D341Med (cell line): ENCODE measurements around the gene AGBL4.
A peak's percentile ranks its signal among the peaks of the same experiment; 100 is the strongest.

Source experiments
- DNase-seq: peaks from one replicate; pipeline ENCODE4 v3.0.0; 2012; ENCODE audit warnings: low spot score

The AGBL4 gene

DNA sequence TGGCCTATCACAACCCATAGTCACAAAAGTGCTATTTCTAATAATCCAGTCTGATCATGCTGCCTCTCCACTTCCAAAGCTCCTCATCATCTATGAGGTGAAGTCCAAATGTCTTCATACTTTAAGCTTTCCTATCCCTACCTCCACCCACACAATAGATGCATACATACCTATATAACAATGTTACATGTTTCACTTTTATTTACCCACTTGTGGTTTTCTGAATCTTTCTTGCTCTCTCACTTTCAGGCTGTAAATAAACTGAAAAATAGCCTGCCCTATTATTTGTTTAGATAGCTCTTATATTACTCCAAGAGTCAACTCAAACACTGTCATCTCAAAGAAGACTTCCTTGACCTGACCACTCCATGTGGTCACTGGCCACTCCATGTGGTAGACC, 840.3 kb downstream of the AGBL4 start:
- DNase-seq, result no peak

DNA sequence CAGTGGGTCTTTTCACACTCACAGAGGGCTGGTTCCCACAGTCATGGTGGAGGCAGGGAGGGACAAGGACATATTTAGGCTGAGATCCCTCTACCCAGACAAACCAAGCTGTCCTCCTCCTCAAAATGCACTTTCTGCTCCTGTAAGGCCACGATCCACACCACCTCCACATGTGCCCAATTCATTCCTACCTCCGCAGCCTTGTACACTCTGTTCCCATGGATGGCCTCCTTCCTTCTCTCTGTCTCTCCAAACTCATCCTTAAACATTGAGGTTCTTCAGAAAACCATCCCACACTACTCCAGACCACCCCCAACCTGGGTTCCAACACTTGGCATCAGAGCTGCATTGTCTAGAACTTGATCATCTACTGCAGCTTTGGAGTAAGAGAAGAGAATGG, 842.7 kb downstream of the AGBL4 start:
- no peak for DNase-seq

DNA sequence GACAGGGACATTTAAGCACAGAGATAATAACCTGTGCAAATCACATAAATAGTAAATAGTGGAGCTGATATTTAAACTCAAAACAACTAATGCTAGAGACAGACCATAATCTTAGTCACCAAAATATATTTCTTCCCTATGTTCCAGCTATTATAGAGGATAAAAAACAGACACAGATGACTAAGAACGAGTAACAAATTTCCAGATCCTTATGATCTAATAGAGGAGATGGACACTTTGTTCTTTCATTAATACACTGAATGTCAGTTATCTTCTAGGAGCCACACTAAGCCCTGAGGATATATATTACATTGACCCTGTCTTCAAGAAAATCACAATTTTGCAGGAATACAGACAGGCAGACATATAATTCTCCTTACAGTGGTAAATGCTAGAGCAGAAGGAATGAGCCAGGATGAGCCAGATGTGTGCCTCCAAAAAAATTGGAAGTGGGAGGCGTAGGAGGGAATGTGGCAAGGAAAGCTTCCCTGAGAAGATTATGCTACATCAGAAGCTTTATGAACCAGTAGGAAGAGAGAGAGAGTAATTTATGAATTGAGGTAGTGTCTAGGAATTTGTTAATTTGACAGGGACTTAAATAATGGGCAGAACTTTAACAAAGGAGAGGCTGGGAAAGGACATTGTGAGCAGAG, 851.7 kb downstream of the AGBL4 start:
- DNase-seq, result no peak

DNA sequence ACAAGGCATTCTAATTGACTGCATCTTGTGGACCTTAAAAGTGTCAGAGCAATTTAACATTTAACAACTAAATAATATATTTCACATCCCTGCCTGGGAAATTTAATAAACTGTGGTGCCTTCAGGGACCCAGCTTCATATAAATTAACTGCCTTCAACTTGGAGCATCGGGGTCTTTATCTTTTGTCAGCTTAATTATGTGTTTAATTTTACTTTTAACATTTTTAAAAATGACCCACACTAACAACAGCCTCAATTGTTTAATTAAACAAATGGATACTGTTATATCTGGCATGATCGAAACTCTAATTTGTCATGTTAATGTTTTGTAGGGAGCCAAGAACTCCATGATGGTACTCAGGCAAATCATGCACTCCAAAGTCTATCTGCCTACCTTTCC, 857.7 kb downstream of the AGBL4 start:
- no peak for DNase-seq

DNA sequence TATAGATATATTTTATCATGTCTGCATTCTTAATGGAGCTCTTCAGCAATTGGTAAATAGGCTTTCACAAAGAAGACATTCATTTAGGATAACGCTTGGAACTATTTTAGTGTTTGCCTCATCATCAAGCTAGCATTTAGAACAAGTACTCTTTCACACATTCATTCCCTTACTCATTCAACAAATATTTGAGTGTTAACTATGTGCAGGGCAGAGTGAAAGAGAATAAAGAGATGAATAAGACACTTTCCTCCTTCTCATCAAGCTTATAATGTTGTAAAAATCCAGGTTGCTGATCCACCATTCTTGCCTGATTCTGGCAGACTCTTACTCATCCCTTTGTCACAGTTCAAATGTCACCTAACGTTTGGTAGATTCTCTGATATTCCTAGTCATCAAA, 860.7 kb downstream of the AGBL4 start:
- no peak for DNase-seq

DNA sequence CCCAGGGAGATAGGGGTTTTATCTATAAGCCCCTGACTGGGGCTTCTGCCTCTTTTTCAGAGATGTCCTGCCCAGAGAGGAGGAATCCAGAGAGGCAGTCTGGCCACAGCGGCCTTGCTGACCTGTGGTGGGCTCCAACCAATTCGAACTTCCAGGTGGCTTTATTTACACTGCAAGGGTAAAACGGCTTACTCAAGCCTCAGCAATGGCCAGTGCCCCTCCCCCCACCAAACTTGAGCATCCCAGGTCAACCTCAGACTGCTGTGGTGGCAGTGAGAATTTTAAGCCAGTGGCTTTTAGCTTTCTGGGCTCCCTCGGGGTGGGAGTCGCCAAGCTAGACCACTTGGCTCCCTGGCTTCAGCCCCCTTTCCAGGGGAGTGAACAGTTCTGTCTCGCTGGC, 863.1 kb downstream of the AGBL4 start:
- DNase-seq, result no peak

DNA sequence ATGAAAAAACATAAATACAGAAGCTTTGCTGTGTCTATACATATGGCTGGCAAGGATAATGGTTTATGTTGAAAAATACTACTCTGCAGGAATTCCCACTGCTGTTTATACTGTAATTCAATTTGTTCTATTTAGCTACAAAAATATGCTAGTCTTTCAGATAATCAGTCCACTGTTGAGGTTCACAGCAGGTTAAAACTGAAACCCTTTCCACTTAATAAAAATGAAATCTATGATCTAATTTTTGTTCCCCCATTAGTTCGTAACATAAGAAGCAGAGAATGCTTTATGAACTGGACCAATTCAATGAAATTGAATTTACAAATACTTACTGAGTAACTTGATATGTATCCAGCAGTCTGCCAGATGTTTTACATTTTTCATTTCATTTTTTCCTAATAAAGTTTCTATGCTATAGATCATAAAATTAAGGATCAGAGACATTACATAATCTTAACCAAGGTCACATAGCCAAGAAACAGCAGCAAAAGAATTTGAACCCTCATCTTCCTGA, 887.0 kb downstream of the AGBL4 start:
- DNase-seq, result no peak

DNA sequence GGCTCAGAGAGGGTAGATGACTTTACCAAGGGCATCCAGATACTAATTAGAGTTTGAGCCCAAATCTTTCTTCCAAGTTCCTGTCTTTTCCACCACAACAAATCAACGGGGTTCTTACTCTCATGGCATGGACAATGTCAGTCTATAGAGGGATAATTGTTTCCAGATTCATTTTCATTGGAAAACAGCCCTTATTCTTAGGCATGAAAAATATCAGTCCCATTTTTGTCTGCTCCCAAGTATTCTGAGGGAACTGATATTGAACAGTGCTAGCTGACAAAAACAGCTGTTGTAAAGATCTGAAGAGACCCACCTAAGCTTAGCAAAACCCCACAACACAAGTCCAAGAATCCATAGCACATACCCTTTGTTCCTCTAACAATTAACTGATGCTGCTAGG, 898.0 kb downstream of the AGBL4 start:
- DNase-seq, result no peak

DNA sequence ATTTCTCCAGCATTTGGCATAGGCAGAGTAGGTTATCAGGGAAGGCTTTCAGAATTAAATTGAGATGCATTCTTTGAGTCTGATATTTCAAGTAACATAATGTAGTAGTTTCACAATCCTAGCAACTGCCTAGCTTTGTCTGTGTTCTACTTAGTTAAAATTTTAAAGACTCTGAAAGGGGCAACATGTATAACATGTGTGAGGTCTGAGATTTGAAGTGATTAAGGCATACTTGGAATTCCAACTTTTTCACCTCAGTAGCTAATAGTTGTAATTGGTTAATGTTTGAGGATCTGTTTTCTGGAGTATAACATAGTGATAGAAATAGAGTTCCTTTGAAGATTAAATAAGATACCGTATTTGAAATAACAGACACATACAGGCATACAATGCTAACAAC, 911.8 kb downstream of the AGBL4 start:
- no peak for DNase-seq

DNA sequence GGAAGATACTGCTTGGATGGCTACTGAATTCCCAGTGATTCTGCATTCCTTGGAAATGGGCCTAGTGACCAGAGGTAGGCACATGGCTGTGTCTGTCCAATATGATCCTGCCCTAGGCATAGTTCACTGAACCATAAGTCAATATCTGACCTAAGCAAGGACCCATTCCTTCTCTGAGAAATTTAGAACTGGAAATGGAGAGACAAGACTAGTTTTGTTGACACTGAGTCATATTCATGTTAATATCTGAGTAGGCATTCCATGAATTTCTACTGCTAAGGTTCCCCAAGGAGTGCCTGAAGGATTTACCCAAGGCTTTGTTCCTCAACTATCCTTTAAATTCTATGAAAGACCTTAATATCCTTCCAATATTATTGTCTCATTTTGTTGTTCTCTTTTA, 917.3 kb downstream of the AGBL4 start:
- DNase-seq, result no peak

DNA sequence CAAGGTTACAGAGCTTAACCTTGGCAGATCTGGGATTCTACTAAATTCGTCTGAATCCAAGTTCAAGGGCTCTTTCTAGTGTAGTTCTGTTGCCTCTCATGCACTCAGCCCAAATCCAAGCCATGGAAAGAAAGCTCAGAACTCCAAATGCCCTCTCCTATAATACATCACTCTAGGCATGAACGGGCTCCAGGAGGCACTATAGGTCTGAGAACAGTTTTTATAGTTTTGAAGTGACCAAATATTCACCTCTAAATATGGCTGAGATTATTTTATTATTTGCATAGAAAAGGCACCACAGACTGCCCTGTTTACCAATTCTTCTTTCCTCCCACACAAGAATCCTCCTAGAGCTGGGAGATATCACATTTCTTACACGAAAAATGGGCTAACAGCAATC, 919.2 kb downstream of the AGBL4 start:
- DNase-seq, result no peak

DNA sequence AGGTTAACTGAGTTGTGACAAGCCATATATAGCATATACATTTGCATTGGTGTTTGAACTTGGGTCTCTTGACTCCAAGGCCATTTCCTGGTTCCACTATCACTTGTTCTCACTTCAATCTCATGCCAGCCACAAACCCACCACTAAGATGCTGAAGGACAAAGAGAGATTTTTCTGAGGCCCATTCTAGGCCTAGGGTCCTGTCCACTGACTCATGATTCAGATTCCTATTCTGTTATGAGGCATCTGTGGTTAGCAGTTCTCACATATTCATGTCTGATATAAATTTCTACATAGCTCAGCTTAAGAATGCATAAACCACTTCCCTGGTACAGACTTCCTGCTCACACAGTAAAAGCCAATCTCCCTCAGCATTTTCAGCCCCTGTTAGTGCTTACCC, 921.0 kb downstream of the AGBL4 start:
- DNase-seq, result no peak

DNA sequence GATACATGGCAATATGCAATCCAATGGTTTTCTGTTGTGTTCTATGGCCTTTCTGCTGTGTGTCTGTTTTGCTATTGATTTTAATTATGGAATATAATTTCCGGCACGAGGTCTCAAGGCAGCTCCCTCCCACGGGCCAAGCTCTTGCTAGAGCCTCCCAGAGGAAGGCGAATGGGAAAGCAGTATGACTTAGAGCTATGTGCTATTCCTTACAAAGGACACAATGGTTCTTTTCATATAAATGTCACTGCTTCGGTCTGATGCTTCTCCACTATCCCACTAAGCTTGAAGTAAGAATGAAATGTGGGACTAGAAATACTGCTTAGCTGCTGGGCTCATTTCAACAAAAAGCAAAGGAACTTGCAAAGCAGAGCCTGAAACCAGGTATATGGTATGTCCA, 924.9 kb downstream of the AGBL4 start:
- no peak for DNase-seq

DNA sequence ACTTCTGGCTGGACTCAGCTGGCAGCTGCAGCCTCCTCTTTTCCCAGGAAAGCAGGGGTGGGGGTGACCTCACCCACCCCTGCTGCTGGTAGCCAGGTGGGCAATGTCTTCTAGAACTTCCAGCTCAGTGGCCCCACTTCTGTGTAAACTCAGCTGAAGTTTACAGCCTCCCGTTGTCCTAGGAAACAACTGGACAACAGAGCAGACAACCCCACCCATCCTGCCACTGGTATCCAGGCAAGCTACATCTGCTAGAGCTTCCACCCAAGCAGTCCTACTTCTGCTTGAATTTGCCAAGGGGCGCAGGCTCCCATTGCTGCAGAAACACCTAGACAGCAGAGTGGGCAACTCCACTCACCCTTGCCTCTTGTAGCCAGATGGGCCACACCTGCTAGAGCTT, 937.4 kb downstream of the AGBL4 start:
- DNase-seq, result no peak

DNA sequence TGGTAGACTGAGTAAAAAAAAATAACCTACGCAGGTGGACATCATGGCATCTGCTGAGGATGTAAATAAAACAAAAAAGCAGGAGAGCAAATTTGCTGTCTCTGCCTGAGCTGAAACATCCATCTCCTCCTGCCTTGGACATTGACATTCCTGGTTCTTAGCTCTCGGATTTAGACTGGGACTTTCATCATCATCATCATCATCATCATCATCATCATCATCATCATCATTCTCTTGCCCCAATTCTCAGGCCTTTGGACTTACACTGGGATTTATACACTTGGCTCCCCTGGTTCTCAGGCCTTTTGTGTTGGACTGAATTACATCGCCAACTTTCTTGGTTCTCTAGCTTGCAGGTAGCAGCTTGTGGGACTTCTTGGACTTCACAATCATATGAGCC, 938.7 kb downstream of the AGBL4 start:
- no peak for DNase-seq

DNA sequence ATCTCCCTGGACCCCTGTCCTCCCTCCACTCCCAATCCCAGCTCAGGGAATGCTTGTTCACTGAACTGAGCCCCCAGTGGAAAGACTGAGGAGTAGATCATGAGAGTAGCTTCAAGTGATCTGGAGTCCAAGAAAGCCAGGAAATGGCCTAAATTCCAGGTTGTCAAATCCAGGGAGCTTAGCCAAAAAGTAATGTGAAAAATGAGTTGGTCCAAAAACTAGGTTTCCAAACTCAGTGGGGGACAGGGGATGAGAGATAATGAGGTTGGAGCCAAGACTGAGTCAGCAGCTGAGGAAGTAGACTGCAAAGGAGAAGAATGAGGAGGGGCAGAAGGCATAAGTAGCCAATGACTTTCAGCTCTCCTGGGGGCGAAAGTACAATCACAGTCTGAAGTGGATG, 963.0 kb downstream of the AGBL4 start:
- DNase-seq, result no peak

DNA sequence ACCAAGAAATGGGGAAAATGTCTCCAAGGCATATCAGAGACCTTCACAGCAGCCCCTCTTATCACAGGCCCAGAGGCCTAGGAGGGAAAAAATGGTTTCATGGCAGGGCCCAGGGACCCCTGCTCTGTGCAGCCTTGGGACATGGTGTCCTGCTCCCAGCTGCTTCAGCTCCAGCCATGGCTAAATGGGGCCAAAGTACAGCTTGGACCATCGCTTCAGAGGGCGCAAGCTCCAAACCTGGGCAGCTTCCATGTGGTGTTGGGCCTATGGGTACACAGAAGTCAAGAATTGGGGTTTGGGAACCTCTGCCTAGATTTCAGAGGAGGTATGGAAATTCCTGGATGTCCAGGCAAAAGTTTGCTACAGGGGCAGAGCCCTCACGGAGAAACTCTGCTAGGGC, 964.7 kb downstream of the AGBL4 start:
- no peak for DNase-seq

DNA sequence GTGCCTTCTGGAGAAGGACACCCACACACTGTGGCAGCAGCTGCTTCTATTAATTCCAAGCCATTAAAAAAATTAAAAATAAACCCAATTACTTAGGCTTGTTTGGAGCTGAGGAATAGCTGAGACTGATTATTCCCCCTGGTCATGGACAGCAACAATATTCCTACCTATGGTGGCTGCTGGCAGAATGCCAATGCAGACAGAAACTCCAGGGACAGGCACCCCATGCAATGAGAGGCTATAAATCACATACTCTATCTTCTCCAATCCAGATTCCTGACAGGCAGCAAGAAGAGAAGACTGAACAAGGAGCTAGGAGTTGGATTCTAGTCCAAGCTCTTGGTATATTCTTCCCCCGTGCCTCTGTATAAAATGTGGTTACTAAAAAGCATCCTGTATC, 971.7 kb downstream of the AGBL4 start:
- DNase-seq, result peak; percentile 60

DNA sequence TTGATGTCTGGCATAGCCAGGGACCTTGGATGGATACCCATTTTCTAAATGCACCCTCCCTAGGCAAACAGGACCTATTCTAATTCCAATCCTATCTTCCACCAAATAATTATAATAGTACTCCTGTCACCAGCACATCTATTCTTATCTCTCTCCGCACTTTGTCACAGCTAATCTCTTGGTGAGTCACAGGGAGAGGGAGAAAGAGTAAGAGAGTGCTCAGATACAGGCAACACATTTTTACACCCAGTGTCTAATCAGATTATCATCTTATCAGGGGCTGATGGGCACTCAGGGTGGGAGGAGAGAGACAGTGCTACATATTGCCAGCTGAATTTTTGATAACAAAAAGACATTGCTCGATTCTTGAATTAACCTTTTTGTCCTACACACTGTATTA, 972.1 kb downstream of the AGBL4 start:
- peak; percentile 71 for DNase-seq

DNA sequence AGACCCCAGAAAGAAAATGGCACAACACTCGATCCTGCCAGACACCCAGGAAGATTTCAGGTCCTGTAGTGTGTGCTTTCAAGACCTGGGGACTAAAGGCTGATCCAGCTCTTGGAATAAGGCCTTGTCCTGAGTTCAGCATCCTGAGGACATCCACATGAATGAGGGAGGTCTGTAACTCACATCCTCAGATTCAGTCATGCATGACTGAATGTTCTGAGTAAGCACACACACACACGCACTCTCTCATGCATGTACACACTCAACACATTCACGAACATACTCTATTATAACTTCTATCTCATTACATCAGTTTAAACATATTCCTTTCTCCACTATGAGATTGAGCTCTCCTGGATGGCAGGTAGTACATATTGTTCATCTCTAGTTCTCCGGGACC, 973.7 kb downstream of the AGBL4 start:
- no peak for DNase-seq

DNA sequence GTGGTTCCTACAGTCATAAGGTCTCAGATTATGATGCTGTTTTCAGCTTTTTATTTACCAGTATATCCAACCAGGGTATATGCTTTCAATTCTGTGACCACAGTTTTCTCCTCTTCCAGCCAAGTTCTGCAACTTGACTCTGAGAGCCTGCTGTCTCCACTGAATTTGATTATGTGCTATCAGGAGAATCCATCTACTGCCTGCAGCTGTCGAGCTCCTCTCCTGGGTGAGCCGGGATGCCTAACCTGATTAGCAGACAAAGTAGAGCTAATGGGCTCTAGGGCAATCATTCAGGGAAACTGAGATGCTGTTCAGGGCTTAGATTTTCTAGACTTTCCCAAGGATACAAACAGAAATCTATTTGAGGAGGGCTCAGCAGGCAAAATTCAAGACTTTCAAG, 975.6 kb downstream of the AGBL4 start:
- peak; percentile 19 for DNase-seq

DNA sequence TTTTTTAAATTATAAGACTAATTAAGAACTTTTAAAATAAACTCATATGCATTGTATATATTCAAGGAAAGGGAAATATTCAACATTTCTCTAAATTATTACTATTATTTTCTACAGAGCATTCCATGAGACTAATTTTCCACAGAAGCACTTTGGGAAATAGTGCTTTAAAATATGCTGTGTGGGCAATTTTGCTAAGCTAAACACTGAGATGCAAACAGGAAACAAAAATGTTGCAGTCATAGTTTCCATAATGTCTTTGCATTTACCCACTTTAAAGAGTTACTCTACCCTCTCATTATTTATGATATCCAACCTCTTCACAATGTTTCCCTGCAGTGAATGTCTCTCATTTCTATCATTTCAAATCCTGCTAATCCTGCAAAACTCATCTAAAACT, 977.4 kb downstream of the AGBL4 start:
- DNase-seq, result no peak

DNA sequence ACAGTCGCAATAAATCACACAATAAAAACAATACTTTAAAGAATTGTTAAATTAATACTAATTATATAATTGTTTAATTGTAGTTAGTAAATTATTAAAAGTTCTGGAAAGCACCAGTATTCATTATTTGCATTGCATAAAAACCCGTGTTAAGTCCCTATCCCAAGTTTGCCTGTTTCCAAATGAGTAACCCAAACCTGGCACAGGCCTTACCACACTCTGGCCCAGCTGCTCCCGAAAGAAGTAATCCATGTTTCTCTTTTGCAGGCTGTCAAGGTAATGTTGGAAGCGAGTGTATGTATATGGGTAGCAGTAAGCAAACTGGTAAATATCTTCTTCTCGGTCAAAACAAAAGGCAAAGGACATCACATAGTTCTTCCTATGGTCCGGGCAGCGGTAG, 978.4 kb downstream of the AGBL4 start:
- no peak for DNase-seq

DNA sequence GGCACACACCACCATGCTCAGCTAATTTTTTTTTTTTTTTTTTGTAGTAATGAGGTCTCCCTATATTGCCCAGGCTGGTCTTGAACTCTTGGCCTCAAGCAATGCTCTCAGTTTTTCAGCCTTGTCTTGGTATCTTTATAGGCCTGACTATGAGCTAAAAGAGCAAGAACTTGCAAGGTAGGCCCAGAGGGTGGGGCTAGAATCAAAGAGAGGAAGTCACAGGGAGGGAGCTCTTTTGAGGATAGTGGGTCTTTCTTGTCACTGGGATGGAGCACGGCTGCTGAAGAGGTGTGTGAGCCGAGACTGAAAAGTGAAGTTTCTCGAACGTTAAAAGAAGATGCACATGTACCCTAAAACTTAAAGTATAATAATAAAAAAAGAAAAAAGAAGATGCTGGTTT, 987.1 kb downstream of the AGBL4 start:
- peak; percentile 37 for DNase-seq

DNA sequence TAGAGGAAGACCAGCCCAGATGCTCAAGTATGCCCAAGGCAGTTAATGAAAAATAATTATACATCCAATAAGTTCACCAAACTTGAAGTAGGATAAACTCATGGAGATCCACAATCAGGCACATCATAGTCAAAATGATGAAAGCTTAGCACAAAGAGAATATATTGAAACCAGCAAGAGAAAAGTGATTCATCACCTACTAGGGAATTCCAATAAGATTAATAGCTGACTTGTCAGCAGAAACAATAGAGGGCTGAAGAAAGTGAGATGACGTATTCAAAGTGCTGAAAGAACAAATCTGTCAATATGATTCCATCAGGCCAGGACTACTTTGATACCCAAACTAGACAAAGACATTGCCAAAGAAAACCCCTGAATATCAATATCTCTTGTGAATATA, 995.4 kb downstream of the AGBL4 start:
- DNase-seq, result no peak
